Measurements from ENCODE around the gene APC. TPM values are rescaled to one million over a fixed set of nuclear protein-coding genes. Genes with fewer than 3 reads are reported as not detected.
"Not testable (repeated sequence)": the region's sequence is repeated elsewhere in the genome, so short reads cannot be mapped to it uniquely, and the experiment has no call there.

APC gene
- total RNA-seq, 1 experiment from 2014 or later, result 23.4 TPM

DNA sequence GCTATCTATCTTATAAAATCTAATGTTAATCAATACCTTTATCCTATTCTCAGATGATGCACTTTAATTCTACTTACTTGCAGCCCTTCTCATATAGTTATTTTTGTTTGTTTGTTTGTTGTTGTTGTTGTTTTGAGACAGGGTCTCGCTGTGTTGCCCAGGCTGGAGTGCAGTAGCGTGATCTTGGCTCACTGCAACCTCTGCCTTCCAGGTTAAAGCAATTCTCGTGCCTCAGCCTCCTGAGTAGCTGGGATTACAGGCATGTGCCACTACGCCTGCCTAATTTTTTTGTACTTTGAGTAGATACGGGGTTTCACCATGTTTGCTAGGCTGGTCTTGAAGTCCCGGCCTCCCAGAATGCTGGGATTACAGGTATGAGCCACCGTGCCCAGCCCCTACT is 20.8 kb upstream of the APC start:
- not testable (repeated sequence) for DNase-seq (ENCODE audit: low read depth)

DNA sequence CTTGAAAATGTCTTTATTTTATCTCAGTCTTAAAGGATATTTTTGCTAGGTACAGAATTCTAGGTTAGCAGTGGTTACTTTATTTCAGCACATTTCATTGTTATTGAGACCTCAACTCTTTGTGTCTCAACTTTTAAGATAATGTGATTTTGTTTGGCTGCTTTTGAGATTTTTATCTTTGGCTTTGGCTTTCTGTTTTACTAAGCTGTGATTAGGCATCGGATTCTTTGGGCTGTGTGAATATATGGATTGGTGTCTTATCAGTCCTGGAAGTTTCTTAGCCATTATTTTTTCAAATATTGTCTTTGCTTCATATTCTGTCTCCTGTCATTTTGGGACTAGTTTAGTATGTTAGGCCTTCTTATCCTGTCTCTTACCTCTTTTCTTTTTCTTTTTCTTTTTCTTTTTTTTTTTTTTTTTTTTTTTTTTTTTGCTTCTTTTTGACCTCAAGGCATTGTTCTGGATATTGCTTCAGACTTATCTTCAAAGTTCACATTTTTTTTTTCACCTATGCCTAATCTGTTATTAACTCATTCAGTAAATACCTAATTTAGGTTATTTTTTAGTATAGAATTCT is 20.1 kb upstream of the APC start:
- DNase-seq (ENCODE audit: low read depth), result no peak

DNA sequence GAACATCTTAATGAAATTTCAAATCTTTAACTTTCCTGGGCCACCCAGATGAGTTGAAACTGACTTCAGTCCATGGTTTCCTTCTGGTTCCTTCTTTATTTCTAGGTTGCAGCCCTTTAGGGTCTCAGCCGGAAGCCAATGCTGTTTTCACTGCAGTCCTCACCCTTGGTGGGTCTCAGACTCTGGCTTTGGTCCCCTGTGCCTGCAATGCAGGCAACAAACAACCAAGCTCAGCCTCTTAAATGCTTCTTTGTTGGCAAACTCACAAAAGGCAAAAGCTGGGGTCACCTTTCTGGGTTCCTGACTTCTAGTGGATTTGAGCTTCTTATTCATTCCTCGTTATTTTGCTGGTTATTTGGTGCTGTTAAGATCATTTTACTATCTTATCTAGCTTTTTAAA is 19.3 kb upstream of the APC start:
- no peak for DNase-seq (ENCODE audit: low read depth)

DNA sequence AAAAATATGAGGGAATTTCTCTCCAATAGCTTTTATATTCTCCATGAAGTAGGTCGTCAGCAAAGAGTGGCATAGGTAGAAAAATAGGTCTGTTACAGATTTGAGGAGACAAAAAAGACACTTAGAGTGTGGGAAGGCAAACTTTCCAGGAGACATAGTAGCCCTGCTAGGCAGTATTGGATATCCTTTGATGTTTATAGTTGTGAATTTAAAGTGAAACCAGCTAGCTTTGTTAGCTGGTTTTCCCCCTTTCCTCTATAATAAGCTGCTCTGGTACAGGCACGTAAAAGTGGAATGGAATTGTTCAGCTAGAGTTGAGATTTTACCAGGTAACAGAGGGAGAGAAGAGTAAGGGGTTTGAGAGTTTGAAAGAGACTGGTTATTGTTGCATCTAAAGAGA is 17.1 kb upstream of the APC start:
- DNase-seq (ENCODE audit: low read depth), result no peak

DNA sequence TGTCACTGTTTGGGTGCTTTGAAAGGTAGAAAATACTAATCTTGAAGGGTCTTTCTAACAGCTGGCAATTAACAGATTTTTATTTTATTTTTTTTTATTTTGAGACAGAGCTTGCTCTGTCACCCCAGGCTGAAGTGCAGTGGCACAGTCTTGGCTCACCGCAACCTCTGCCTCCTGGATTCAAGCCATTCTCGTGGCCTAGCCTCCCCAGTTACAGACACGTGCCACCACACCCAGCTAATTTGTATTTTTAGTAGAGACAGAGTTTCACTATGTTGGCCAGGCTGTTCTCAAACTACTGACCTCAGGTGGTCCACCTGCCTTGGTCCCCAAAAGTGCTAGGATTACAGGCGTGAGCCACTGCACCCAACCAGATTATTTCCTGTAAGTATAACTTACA is 12.8 kb upstream of the APC start:
- no peak for DNase-seq (ENCODE audit: low read depth)

DNA sequence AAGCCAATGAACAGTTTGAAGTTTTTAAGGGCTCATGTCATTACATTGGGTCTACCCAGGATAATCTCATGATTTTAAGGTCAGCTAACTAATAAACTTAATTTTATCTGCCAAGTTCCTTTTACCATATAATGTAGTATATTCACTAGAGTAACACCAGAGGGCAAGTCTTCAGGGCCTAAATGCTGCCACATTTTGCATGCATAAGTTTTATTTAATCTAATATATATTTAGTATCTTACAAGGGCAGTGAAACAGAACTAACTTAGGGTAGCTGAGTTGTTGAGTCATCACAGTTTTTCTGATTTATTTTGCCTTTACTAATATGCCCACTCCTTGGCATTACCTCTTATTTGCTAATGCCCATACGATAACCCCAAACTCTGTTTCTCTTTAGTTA is 8.1 kb upstream of the APC start:
- DNase-seq (ENCODE audit: low read depth), result no peak

- DNase-seq (ENCODE audit: low read depth), result no peak
These were observed 5.6 kb upstream of the APC start for GRCh38 chr5:112732131-112732530.

- DNase-seq (ENCODE audit: low read depth), result no peak
These were observed 4.1 kb upstream of the APC start for GRCh38 chr5:112733586-112733985.

DNA sequence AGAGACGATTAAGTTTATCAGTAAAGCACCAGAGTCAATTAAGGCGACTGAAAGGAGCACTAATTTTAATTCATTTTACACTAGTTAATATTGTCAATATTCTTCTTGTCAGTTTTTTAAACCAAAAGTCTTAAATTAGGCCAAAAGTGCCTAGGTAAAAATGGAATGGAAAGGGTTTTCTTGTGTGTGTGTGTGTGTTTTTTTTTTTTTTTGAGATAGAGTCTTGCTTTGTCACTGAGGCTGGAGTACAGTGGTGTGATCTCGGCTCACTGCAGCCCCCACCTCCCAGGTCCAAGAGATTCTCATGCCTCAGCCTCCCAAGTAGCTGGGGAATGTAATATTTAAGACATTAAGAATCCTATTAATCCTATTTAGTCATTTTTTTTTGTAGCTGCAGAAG is 3.1 kb upstream of the APC start:
- no peak for DNase-seq (ENCODE audit: low read depth)

DNA sequence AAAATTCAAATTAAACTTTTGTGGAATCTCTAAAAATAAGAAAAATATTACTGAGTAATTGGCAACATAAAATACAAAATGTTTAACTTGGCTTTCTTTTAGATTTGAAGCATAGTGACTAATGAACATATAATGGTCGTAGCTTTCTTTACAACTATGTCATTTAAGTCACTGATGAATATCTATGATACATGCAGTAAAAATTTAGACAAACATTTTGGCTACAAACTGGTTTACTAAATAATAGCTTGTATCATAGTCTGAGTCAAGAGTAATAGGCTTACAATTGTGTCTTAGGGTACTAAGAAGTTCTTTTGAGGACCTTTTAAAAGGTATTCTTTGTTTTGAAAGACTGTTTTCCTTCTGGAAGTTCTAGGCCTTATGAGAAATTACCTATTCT is 2.0 kb upstream of the APC start:
- DNase-seq (ENCODE audit: low read depth), result no peak

GRCh38 chr5:112737070-112737462 is 619 bp upstream of the APC start:
- no peak for DNase-seq (ENCODE audit: low read depth)

DNA sequence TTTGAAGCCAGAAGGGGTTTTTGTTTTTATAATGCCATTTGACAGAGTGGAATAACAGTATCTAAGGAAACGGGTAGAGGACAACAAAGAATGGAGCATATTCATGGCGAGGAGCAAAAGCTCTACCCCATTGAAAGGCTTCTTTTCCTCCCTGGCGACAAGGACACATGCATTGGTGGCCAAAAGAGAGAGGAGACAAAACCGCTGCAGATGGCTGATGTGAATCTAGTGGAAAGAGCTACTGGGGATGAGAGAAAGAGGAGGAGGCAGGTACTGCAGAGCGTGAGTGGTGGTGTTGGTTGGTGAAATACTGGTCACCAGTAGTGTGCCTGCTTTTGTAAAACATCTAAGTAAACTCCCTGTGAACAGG is 491 bp downstream of the APC start:
- DNase-seq (ENCODE audit: low read depth), result no peak

DNA sequence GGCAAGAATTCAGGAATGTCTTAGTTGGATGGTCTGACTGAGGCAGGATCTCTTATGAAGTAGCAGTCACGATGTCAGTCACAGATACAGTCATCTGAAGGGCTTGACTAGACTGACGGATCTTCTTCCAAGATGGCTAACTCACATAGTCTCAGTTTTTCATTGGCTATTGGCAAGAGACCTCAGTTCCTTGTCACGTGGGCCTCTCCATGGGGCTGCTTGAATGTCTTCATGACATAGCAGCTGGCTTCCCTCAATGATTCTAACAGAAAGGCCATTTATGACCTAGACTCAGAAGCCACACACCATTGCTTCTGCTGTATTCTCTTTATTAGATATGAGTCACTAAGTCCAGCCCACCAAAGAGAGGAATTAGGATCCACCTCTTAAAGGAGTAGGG is 4.7 kb downstream of the APC start:
- peak; percentile 87 for DNase-seq (ENCODE audit: low read depth)

DNA sequence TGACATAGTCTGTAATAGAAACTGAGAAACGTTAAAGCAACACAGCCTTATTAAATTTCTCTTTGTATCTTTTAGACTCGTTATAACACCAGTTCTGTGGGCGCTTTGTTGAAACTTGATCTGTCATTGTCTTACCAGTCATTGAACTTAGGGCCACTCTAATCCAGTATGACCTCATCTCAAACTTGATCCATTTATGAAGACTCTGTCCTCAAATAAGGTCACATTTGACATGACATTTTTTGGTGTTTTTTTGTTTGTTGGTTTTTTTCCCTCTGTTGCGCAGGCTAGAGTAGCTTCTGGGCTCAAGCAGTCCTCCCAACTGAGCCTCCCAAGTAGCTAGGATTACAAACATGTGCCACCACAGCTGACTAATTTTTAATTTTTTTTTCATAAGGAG is 5.9 kb downstream of the APC start:
- DNase-seq (ENCODE audit: low read depth), result no peak

- DNase-seq (ENCODE audit: low read depth), result no peak
These were observed 14.7 kb downstream of the APC start for GRCh38 chr5:112752335-112752734.

GRCh38 chr5:112755703-112756102 is 18.0 kb downstream of the APC start:
- DNase-seq (ENCODE audit: low read depth), result no peak

DNA sequence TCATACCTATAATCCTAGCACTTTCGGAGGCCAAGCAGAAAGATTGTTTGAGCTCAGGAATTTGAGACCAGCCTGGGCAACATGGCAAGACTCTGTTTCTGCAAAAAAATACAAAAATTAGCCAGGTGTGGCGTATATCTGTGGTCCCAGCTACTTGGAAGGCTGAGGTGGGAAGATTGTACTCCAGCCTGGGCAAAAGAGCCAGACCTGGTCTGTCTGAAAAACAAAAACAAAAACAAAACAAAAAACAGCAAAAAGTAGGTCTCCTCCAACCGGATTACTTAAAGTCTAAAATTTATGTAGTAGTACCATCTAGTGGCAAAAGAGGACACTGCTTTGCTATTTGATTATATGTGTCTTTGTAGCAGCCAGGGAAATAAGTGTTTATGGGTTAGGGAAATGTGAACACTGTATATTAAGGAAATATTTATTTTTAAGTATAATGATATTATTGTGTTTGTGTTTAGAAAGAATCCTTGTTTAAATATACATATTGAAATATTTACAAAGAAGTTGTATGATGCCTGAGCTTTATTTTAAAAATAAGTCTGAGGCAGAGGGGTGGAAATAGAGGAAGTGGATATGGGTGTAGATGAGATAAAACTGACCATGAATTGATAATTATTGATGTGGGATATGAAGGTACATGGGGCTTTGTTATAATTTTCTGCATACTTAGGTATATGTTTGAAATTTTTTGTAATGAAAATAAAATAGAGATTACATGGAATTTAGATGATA is 20.0 kb downstream of the APC start:
- peak; percentile 56 for DNase-seq (ENCODE audit: low read depth)

- DNase-seq (ENCODE audit: low read depth), result no peak
These were observed 21.0 kb downstream of the APC start for GRCh38 chr5:112758676-112759075.

- peak; percentile 2 for DNase-seq (ENCODE audit: low read depth)
These were observed 24.6 kb downstream of the APC start for GRCh38 chr5:112762113-112762810.

- no peak for DNase-seq (ENCODE audit: low read depth)
These were observed 25.5 kb downstream of the APC start for GRCh38 chr5:112763165-112763564.

DNA sequence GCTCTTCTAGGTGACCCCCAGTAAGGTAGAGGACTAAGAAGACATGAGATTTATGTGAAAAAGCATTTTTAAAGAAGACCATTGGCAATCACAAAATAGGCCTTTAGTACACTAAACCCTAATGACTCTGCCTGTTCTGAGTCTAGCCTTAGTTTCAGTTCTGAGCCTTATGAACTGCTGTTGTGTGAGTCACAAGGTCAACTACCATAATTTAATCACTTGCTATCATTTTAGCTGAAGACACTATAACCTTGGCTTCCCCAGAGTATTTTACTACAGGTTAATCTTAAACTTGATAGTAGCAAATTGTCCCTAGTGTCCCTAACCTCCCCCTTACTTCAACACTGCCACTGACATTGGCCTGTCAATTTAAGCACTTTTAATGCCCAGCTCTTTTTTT is 34.4 kb downstream of the APC start:
- DNase-seq (ENCODE audit: low read depth), result peak; percentile 2

DNA sequence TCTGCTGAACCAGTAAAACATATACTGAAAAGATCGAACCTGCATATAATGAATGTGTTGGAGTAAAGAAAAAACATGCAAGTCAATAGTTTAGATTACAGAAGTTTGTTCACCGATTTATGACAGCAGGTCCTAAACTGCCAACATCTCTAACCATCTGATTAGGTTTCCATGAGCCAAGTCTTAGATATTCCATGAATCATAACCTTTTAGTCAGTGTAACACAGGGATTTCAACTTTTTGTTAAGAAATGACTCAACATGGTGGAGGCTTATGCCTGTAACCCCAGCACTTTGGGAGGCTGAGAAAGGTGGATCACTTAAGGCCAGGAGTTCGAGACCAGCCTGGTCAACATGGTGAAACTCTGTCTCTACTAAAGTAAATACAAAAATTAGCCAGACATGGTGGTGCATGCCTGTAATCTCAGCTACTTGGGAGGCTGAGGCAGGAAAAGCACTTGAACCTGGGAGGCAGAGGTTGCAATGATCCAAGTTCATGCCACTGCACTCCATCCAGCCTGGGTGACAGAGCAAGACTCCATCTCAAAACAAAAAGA is 38.7 kb downstream of the APC start:
- DNase-seq (ENCODE audit: low read depth), result peak; percentile 28

- DNase-seq (ENCODE audit: low read depth), result peak; percentile 3
These were observed 41.8 kb downstream of the APC start for GRCh38 chr5:112779531-112779930.

All from RPMI7951 (cell line).